IMR-90 (cell line): ENCODE data around the gene LIMS1. TPM values are rescaled to one million over a fixed set of nuclear protein-coding genes. Genes with fewer than 3 reads are reported as not detected.
A peak's percentile ranks its signal among the peaks of the same experiment; 100 is the strongest.

Source experiments
- ATAC-seq: fragments of 200-7000 bp; cut with Tn5 transposase; 2 replicates; pipeline ENCODE4 v1.9.1; 2020; ENCODE audit warnings: low read depth, mild to moderate bottlenecking, moderate library complexity
- BruUV-seq: library from RNA; stranded (reverse); fragments of 400-500 nt; replicated peaks from 2 replicates; lab custom pipeline; 2021; lab: Mats Ljungman, UMichigan
- CTCF ChIA-PET: fragments of 300-600 bp; formaldehyde crosslinking; extraction: SDS; loops from one replicate; lab custom pipeline; 2021; ENCODE audit warnings: antibody characterized with exemption; lab: Yijun Ruan, JAX
- POLR2A ChIA-PET: fragments of 300-600 bp; sonication (Branson Sonifier 250); formaldehyde crosslinking; loops from one replicate; lab custom pipeline; 2022; ENCODE audit warnings: antibody characterized with exemption; ENCODE audit not compliant: unreplicated experiment; lab: Charles Lee
- DNase-seq: peaks from one replicate; pipeline ENCODE4 v3.0.0; 2013
- H2AFZ ChIP-seq: replicated peaks from 2 replicates; pipeline ENCODE3; 2013; ENCODE audit warnings: low read length, mild to moderate bottlenecking; ENCODE audit not compliant: poor library complexity
- H2AK5ac ChIP-seq: 2 replicates; pipeline ENCODE4 v1.6.1; 2013; ENCODE audit warnings: low read depth, low read length, inconsistent platforms
- H2AK9ac ChIP-seq: replicated peaks from 2 replicates; pipeline ENCODE3; 2013; ENCODE audit warnings: mild to moderate bottlenecking, low read depth, low read length, moderate library complexity; ENCODE audit not compliant: poor library complexity
- H2BK120ac ChIP-seq: 2 replicates; pipeline ENCODE4 v1.6.1; 2013; ENCODE audit warnings: low read depth, low read length, inconsistent platforms
- H2BK15ac ChIP-seq: 3 replicates; pipeline ENCODE4 v1.6.1; 2013; ENCODE audit warnings: low read depth, low read length, inconsistent platforms
- H2BK20ac ChIP-seq: 2 replicates; pipeline ENCODE4 v1.6.1; 2013; ENCODE audit warnings: low read depth, mild to moderate bottlenecking, inconsistent platforms, low read length, moderate library complexity
- H2BK5ac ChIP-seq: 2 replicates; pipeline ENCODE4 v1.6.1; 2013; ENCODE audit warnings: mild to moderate bottlenecking, low read depth, low read length, inconsistent platforms; ENCODE audit not compliant: poor library complexity, severe bottlenecking
- H3K14ac ChIP-seq: replicated peaks from 2 replicates; pipeline ENCODE4 v1.6.1; 2013; ENCODE audit warnings: low read depth, low read length, inconsistent platforms
- H3K18ac ChIP-seq: 2 replicates; pipeline ENCODE4 v1.6.1; 2013; ENCODE audit warnings: low read depth, low read length, control low read depth
- H3K23ac ChIP-seq: 2 replicates; pipeline ENCODE4 v1.6.1; 2013; ENCODE audit warnings: low read depth, low read length, inconsistent platforms
- H3K27ac ChIP-seq: 2 replicates; pipeline ENCODE4 v1.5.1; 2013; ENCODE audit warnings: mild to moderate bottlenecking, control low read depth, low read length; ENCODE audit not compliant: insufficient read depth
- H3K27me3 ChIP-seq: 2 replicates; pipeline ENCODE4 v1.6.1; 2013; ENCODE audit warnings: low read length; ENCODE audit not compliant: control insufficient read depth, insufficient read depth
- H3K36me3 ChIP-seq: 2 replicates; pipeline ENCODE4 v1.6.1; 2013; ENCODE audit warnings: low read length, mixed read lengths; ENCODE audit not compliant: control insufficient read depth, insufficient read depth
- H3K4ac ChIP-seq: 2 replicates; pipeline ENCODE4 v1.6.1; 2013; ENCODE audit warnings: low read depth, low read length, inconsistent platforms
- H3K4me1 ChIP-seq: 2 replicates; pipeline ENCODE4 v1.6.1; 2013; ENCODE audit warnings: low read length, mixed read lengths; ENCODE audit not compliant: control insufficient read depth, insufficient read depth
- H3K4me2 ChIP-seq: 2 replicates; pipeline ENCODE4 v1.6.1; 2013; ENCODE audit warnings: low read depth, mild to moderate bottlenecking, control low read depth, low read length, moderate library complexity
- H3K4me3 ChIP-seq: 2 replicates; pipeline ENCODE4 v1.5.1; 2013; ENCODE audit warnings: low read depth, mild to moderate bottlenecking, control low read depth, low read length, moderate library complexity; ENCODE audit not compliant: insufficient read depth
- H3K56ac ChIP-seq: 2 replicates; pipeline ENCODE4 v1.6.1; 2013; ENCODE audit warnings: low read length, inconsistent platforms; ENCODE audit not compliant: insufficient read depth; ENCODE audit errors: extremely low read depth
- H3K79me1 ChIP-seq, 2 experiments: 2 replicates each; pipeline ENCODE4 v1.6.1; 2013; ENCODE audit warnings: low read length in 2 of 2, inconsistent platforms in 1 of 2, low read depth in 1 of 2
- H3K9ac ChIP-seq: 2 replicates; pipeline ENCODE4 v1.6.1; 2013; ENCODE audit warnings: low read depth, low read length, control low read depth
- H3K9me1 ChIP-seq: 2 replicates; pipeline ENCODE4 v1.6.1; 2013; ENCODE audit warnings: low read length, inconsistent platforms; ENCODE audit not compliant: insufficient read depth
- H3K9me3 ChIP-seq: 2 replicates; pipeline ENCODE4 v1.6.1; 2013; ENCODE audit warnings: low read length; ENCODE audit not compliant: control insufficient read depth, insufficient read depth
- H4K20me1 ChIP-seq: 2 replicates; pipeline ENCODE4 v1.6.1; 2013; ENCODE audit warnings: low read length, inconsistent platforms; ENCODE audit not compliant: insufficient read depth
- H4K5ac ChIP-seq: 2 replicates; pipeline ENCODE4 v1.6.1; 2013; ENCODE audit warnings: mild to moderate bottlenecking, low read depth, low read length, control low read depth
- H4K8ac ChIP-seq, 2 experiments: 2 replicates each; pipeline ENCODE4 v1.6.1; 2013; ENCODE audit warnings: low read depth in 2 of 2, low read length in 2 of 2, control low read depth in 1 of 2, inconsistent platforms in 1 of 2
- H4K91ac ChIP-seq: 2 replicates; pipeline ENCODE4 v1.6.1; 2013; ENCODE audit warnings: low read depth, low read length, inconsistent platforms; ENCODE audit not compliant: insufficient read depth
- BHLHE40 ChIP-seq: fragments of 150-350 bp; IDR thresholded peaks from 2 replicates; pipeline ENCODE4 v1.6.1; 2016; ENCODE audit warnings: mild to moderate bottlenecking, low read depth, low read length
- CEBPB ChIP-seq: IDR thresholded peaks from 2 replicates; pipeline ENCODE4 v1.6.1; 2012; ENCODE audit warnings: low read depth, low read length, improper control_type of control experiment
- CHD1 ChIP-seq: IDR thresholded peaks from 2 replicates; pipeline ENCODE4 v1.6.1; 2012; ENCODE audit warnings: low read depth, low read length, improper control_type of control experiment
- FOS ChIP-seq: fragments of 150-350 bp; IDR thresholded peaks from 2 replicates; pipeline ENCODE4 v1.6.1; 2016; ENCODE audit warnings: low read depth, low read length
- MAFK ChIP-seq: IDR thresholded peaks from 2 replicates; pipeline ENCODE4 v1.6.1; 2012; ENCODE audit warnings: low read depth, low read length, improper control_type of control experiment
- MXI1 ChIP-seq: IDR thresholded peaks from 2 replicates; pipeline ENCODE4 v1.6.1; 2012; ENCODE audit warnings: low read depth, mild to moderate bottlenecking, low read length, moderate library complexity, borderline replicate concordance
- RAD21 ChIP-seq: IDR thresholded peaks from 2 replicates; pipeline ENCODE4 v1.6.1; 2012; ENCODE audit warnings: low read length, improper control_type of control experiment
- RCOR1 ChIP-seq: IDR thresholded peaks from 2 replicates; pipeline ENCODE4 v1.6.1; 2012; ENCODE audit warnings: mild to moderate bottlenecking, low read length, improper control_type of control experiment; ENCODE audit not compliant: insufficient replicate concordance
- RFX5 ChIP-seq: IDR thresholded peaks from 2 replicates; pipeline ENCODE4 v1.8.0; 2012; ENCODE audit warnings: low read depth, mild to moderate bottlenecking, low read length, moderate library complexity
- WGBS, 2 experiments: methylation state at CpG; one replicate each; pipeline versions ENCODE4 v1.1.5 to v1.1.7; 2013; ENCODE audit warnings: missing lambda C conversion rate in 2 of 2; ENCODE audit not compliant: insufficient read length in 1 of 2; ENCODE audit errors: extremely low coverage in 2 of 2; 5-methylcytosine and 5-hydroxymethylcytosine counted together
- dilution Hi-C: fragments of 300-500 bp; cut with HindIII; formaldehyde crosslinking; loops from one replicate; pipeline ENCODE4 v1.14.3; 2018; ENCODE audit warnings: low sequenced_read_pairs; ENCODE audit not compliant: unreplicated experiment
- in situ Hi-C: fragments of 300-500 bp; cut with MboI; formaldehyde crosslinking; loops from 3 replicates; pipeline ENCODE4 v1.14.3; 2019; ENCODE audit warnings: low sequenced_read_pairs, inconsistent platforms, mixed read lengths
- intact Hi-C: fragments of 100-400 bp; cut with micrococcal nuclease; formaldehyde crosslinking; loops from 2 replicates; pipeline ENCODE4 v1.10.0; 2022
- polyA plus RNA-seq, 3 experiments: library from polyadenylated mRNA; depleted of rRNA; stranded (reverse); fragments of >200 nt; gene quantifications; 2 replicates each; pipeline ENCODE4 v1.2.3, GENCODE V29; 2012; ENCODE audit warnings: low replicate concordance in 1 of 3
- total RNA-seq: library from RNA; depleted of rRNA; stranded (reverse); fragments of >200 nt; gene quantifications from 2 replicates; pipeline ENCODE4 v1.2.3, GENCODE V29; 2012
- TF ChIP-seq, protein P1 (sequence below): fragments of 150-350 bp; IDR thresholded peaks from 2 replicates; pipeline ENCODE4 v1.6.1; 2017; ENCODE audit warnings: mild to moderate bottlenecking, antibody characterized with exemption, low read length, low read depth
- TF ChIP-seq, protein P2 (sequence below): conservative IDR thresholded peaks from 2 replicates; pipeline ENCODE4 v1.5.1; 2012; ENCODE audit warnings: mild to moderate bottlenecking, low read depth, low read length, improper control_type of control experiment

Gene LIMS1
- total and polyA plus RNA-seq, 2 of the 4 experiments (the other 2 are of a cell fraction), result 59.1 to 131 TPM

DNA sequence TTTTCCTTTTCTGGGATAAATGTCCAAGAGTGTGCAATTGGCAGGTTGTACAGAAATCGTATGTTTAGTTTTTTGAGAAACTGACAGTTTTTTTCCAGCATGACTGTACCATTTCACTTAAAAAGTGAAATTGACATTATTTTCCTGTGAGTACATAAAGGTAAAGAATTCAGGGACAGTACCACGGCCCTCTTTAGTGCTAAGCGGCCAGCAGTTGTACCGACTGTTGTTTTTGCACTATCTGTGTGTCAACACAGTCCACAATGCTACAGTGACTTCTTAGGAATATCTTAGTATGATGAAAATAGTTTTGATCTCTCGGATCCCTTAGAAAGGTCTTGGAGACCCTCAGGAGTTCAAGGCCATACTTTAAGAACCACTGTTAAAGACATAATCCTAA is 2.6 kb downstream of the LIMS1 start:
- ATAC-seq, result no peak
- no CpG with 5 or more reads among the region's 5 CpGs for WGBS, 2 experiments
- no peak overlapping the region for H3K4ac ChIP-seq
- no peak overlapping the region for H2BK5ac ChIP-seq
- H4K5ac ChIP-seq, result no peak overlapping the region
- no peak overlapping the region for H3K18ac ChIP-seq
- ChIA-PET CTCF (no interaction called here), POLR2A (no interaction called here)
- H3K27me3 ChIP-seq, result no peaks in the 10 kb centered on the region
- TF ChIP-seq, protein P1, sequence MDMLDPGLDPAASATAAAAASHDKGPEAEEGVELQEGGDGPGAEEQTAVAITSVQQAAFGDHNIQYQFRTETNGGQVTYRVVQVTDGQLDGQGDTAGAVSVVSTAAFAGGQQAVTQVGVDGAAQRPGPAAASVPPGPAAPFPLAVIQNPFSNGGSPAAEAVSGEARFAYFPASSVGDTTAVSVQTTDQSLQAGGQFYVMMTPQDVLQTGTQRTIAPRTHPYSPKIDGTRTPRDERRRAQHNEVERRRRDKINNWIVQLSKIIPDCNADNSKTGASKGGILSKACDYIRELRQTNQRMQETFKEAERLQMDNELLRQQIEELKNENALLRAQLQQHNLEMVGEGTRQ, result no peak
- TF ChIP-seq FOS, result no peak
- no peak for TF ChIP-seq CHD1
- no peak for TF ChIP-seq MAFK
- TF ChIP-seq RAD21, result no peak
- TF ChIP-seq BHLHE40, result no peak
- no peak for TF ChIP-seq RCOR1
- no peak for TF ChIP-seq MXI1
- TF ChIP-seq CEBPB, result no peak
- TF ChIP-seq, protein P2, sequence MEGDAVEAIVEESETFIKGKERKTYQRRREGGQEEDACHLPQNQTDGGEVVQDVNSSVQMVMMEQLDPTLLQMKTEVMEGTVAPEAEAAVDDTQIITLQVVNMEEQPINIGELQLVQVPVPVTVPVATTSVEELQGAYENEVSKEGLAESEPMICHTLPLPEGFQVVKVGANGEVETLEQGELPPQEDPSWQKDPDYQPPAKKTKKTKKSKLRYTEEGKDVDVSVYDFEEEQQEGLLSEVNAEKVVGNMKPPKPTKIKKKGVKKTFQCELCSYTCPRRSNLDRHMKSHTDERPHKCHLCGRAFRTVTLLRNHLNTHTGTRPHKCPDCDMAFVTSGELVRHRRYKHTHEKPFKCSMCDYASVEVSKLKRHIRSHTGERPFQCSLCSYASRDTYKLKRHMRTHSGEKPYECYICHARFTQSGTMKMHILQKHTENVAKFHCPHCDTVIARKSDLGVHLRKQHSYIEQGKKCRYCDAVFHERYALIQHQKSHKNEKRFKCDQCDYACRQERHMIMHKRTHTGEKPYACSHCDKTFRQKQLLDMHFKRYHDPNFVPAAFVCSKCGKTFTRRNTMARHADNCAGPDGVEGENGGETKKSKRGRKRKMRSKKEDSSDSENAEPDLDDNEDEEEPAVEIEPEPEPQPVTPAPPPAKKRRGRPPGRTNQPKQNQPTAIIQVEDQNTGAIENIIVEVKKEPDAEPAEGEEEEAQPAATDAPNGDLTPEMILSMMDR, result no peak
- no peak for TF ChIP-seq RFX5
- DNase-seq, result no peak
- in situ Hi-C loops, result no loop called here
- H3K36me3 ChIP-seq, result no peaks in the 10 kb centered on the region; the same call in 1 of the 2 replicates
- no peak overlapping the region for H2BK20ac ChIP-seq
- H3K9me1 ChIP-seq, result peaks cover 11% of the 10 kb centered on the region
- H2AK9ac ChIP-seq, result no peak overlapping the region
- H4K91ac ChIP-seq, result no peak overlapping the region
- no peak overlapping the region for H3K56ac ChIP-seq
- no peaks in the 10 kb centered on the region for H3K9me3 ChIP-seq
- H3K14ac ChIP-seq, result no peak overlapping the region
- no TSS peak for BruUV-seq
- H3K4me2 ChIP-seq, result peak overlapping the region; percentile 85
- peaks cover 51% of the 10 kb centered on the region for H4K20me1 ChIP-seq
- no peak overlapping the region for H3K27ac ChIP-seq
- H3K23ac ChIP-seq, result peak overlapping the region; percentile 24; the same call in 1 of the 2 replicates
- H2AK5ac ChIP-seq, result no peak overlapping the region
- H2AFZ ChIP-seq, result no peak overlapping the region
- no peak overlapping the region for H2BK120ac ChIP-seq
- intact Hi-C loops, result no loop called here
- H2BK15ac ChIP-seq, result no peak overlapping the region
- dilution Hi-C loops, result no loop called here
- H3K4me3 ChIP-seq, result no peak overlapping the region
- no peak overlapping the region for H4K8ac ChIP-seq
- peaks cover 18 to 64% of the 10 kb centered on the region in 2 experiments for H3K79me1 ChIP-seq
- no peak overlapping the region for H3K9ac ChIP-seq
- H3K4me1 ChIP-seq, result peaks cover 15% of the 10 kb centered on the region
